Kidney epithelial cell (primary cell): ENCODE results near the gene TMTC1. TPM values are rescaled to one million over a fixed set of nuclear protein-coding genes. Genes with fewer than 3 reads are reported as not detected.

Experiments used
- DNase-seq: peaks from one replicate; pipeline ENCODE4 v3.0.0-alpha.2; 2010; ENCODE audit warnings: low read depth
- H3K27me3 ChIP-seq: 2 replicates; pipeline ENCODE4 v1.6.0; 2011; ENCODE audit warnings: low read length; ENCODE audit not compliant: control insufficient read depth, insufficient read depth
- H3K36me3 ChIP-seq: 2 replicates; pipeline ENCODE4 v1.5.1; 2011; ENCODE audit warnings: low read length; ENCODE audit not compliant: control insufficient read depth, insufficient read depth
- H3K4me3 ChIP-seq: 2 replicates; pipeline ENCODE4 v1.5.1; 2011; ENCODE audit warnings: low read depth, mild to moderate bottlenecking, control low read depth, low read length
- CTCF ChIP-seq: IDR thresholded peaks from 2 replicates; pipeline ENCODE4 v1.5.1; 2011; ENCODE audit warnings: mild to moderate bottlenecking, moderate library complexity, low read length, control low read depth, inconsistent platforms; ENCODE audit not compliant: insufficient read depth, poor library complexity, severe bottlenecking
- total RNA-seq: library from RNA; depleted of rRNA; stranded (reverse); fragments of >200 nt; gene quantifications from 2 replicates; pipeline ENCODE4 v1.2.3, GENCODE V29; 2015

The TMTC1 gene
- total RNA-seq, 1 donor from 2014 or later = 1.6 TPM

GRCh38 chr12:29533815-29534489 lies 249.8 kb downstream of the TMTC1 start:
- H3K36me3 ChIP-seq = no peaks in the 10 kb centered on the region
- TF ChIP-seq CTCF = no peak

GRCh38 chr12:29531471-29531870 lies 252.3 kb downstream of the TMTC1 start:
- no peak for TF ChIP-seq CTCF
- Histone ChIP-seq H3K27me3 (no peaks in the 10 kb centered on the region), H3K4me3 (no peak overlapping the region), H3K36me3 (no peaks in the 10 kb centered on the region)
- no peak for DNase-seq

More at GRCh38 chr12:29533815-29534489, 249.8 kb downstream of the TMTC1 start:
- Histone ChIP-seq H3K27me3 (no peaks in the 10 kb centered on the region), H3K4me3 (no peak overlapping the region)
- DNase-seq = no peak

- no peaks in the 10 kb centered on the region for H3K36me3 ChIP-seq
- H3K27me3 ChIP-seq = no peaks in the 10 kb centered on the region
- DNase-seq = no peak
- TF ChIP-seq CTCF = no peak
- H3K4me3 ChIP-seq = no peak overlapping the region
Measured at GRCh38 chr12:29530436-29530835, 253.3 kb downstream of the TMTC1 start.

- Histone ChIP-seq H3K36me3 (no peaks in the 10 kb centered on the region), H3K4me3 (no peak overlapping the region), H3K27me3 (no peaks in the 10 kb centered on the region)
- DNase-seq = no peak
- no peak for TF ChIP-seq CTCF
Measured at GRCh38 chr12:29528161-29528560, 255.6 kb downstream of the TMTC1 start.

- H3K36me3 ChIP-seq = no peaks in the 10 kb centered on the region
- TF ChIP-seq CTCF = no peak
- no peak overlapping the region for H3K4me3 ChIP-seq
- no peak for DNase-seq
- H3K27me3 ChIP-seq = no peaks in the 10 kb centered on the region
Measured at GRCh38 chr12:29521951-29522350, 261.8 kb downstream of the TMTC1 start.
